K562 (cell line): Measurements from ENCODE around the gene CUTA. TPM values are rescaled to one million over a fixed set of nuclear protein-coding genes. Genes with fewer than 3 reads are reported as not detected.

Source experiments
- CEBPZ ChIP-seq: fragments of 150-350 bp; IDR thresholded peaks from 2 replicates; pipeline ENCODE4 v1.6.1; 2014; ENCODE audit warnings: low read depth, mild to moderate bottlenecking, low read length, borderline replicate concordance
- DMBX1 ChIP-seq: fragments of 250-450 bp; sonication (Bioruptor Pico); IDR thresholded peaks from 2 replicates; pipeline ENCODE4 v1.8.0; 2022; ENCODE audit warnings: inconsistent platforms, mild to moderate bottlenecking, moderate library complexity, borderline replicate concordance
- ERF ChIP-seq: fragments of 450-650 bp; formaldehyde crosslinking; IDR thresholded peaks from 2 replicates; pipeline ENCODE4 v1.4.0; 2020; ENCODE audit warnings: mild to moderate bottlenecking, mixed read lengths
- HDAC2 ChIP-seq: fragments of 450-650 bp; IDR thresholded peaks from 2 replicates; pipeline ENCODE4 v1.6.1; 2016; ENCODE audit warnings: mild to moderate bottlenecking
- KDM1A ChIP-seq, 2 experiments: fragments of 450-650 bp; IDR thresholded peaks; 2 replicates each; pipeline ENCODE4 v1.6.1; 2016; ENCODE audit warnings: mild to moderate bottlenecking in 2 of 2
- KDM5B ChIP-seq: fragments of 200-600 bp; sonication (generic); IDR thresholded peaks from 2 replicates; pipeline ENCODE4 v1.6.1; 2012; ENCODE audit warnings: low read depth, mild to moderate bottlenecking, moderate library complexity, low read length, control low read depth, inconsistent platforms; ENCODE audit not compliant: insufficient replicate concordance
- KLF10 ChIP-seq: fragments of 250-450 bp; sonication (Bioruptor Pico); IDR thresholded peaks from 2 replicates; pipeline ENCODE4 v1.6.1; 2021; ENCODE audit warnings: matching md5 sums
- MCM5 ChIP-seq: fragments of 450-650 bp; IDR thresholded peaks from 2 replicates; pipeline ENCODE4 v1.6.1; 2016; ENCODE audit warnings: low read depth
- MEF2D ChIP-seq: conservative IDR thresholded peaks from 2 replicates; pipeline ENCODE4 v1.6.1; 2016; ENCODE audit warnings: low read depth, missing genetic modification characterization, missing compliant biosample characterization
- MLX ChIP-seq, 2 experiments: fragments of 450-650 bp in 1 of 2; sonication (generic) in 1 of 2; formaldehyde crosslinking; conservative IDR thresholded peaks; 2 replicates each; pipeline versions ENCODE4 v1.4.0 to v1.8.1; 2020 to 2022; ENCODE audit warnings: mild to moderate bottlenecking in 1 of 2, missing genetic modification reagents in 1 of 2
- NCOA6 ChIP-seq: fragments of 450-650 bp; IDR thresholded peaks from 2 replicates; pipeline ENCODE4 v1.6.1; 2017; ENCODE audit warnings: mild to moderate bottlenecking
- SPI1 ChIP-seq: IDR thresholded peaks from 2 replicates; pipeline ENCODE4 v1.6.1; 2011; ENCODE audit warnings: low read depth, low read length, control low read depth, borderline replicate concordance
- ZC3H11A ChIP-seq: IDR thresholded peaks from 2 replicates; pipeline ENCODE4 v1.6.1; 2012; ENCODE audit warnings: low read depth, low read length, improper control_type of control experiment
- ZKSCAN3 ChIP-seq: fragments of 250-450 bp; sonication (Bioruptor Pico); IDR thresholded peaks from 2 replicates; pipeline ENCODE4 v1.4.0; 2020
- ZNF280B ChIP-seq: fragments of 250-450 bp; sonication (Bioruptor Pico); IDR thresholded peaks from 2 replicates; pipeline ENCODE4 v1.5.1; 2021; ENCODE audit warnings: mild to moderate bottlenecking
- ZNF609 ChIP-seq: sonication (generic); formaldehyde crosslinking; IDR thresholded peaks from 2 replicates; pipeline ENCODE4 v1.8.1; 2023; ENCODE audit warnings: missing genetic modification reagents, mild to moderate bottlenecking, borderline replicate concordance
- polyA plus RNA-seq, 8 experiments: library from polyadenylated mRNA; depleted of rRNA in 4 of 8; stranded (reverse) in 5 of 8; unstranded in 3 of 8; fragments of >200 nt; fragmentation: Nextera tagmentation in 2 of 8; fragmentation: Illumina TruSeq in 1 of 8; extraction: Ambion mirVana in 2 of 8; extraction: Trizol in 1 of 8; gene quantifications; 2 replicates each; pipeline versions ENCODE4 v1.2.1 to v1.2.3, GENCODE V29; 2011 to 2014; ENCODE audit warnings: inconsistent platforms in 1 of 8, missing spikeins in 1 of 8
- total RNA-seq, 7 experiments: library from RNA; depleted of rRNA in 6 of 7; stranded (reverse); fragments of >200 nt in 6 of 7; fragmentation: Illumina TruSeq in 2 of 7; extraction: Trizol in 2 of 7; gene quantifications; 2 replicates each; pipeline versions ENCODE4 v1.2.1 to v1.2.3, GENCODE V29; 2011 to 2021; ENCODE audit warnings: low replicate concordance in 1 of 7

CUTA gene
- total and polyA plus RNA-seq, 9 of the 15 experiments (the other 6 are each of a cell fraction or from before 2014, with no cell fraction given) = 166 to 682 (median 310) TPM

GRCh38 chr6:33410050-33410710 lies 7.7 kb downstream of the CUTA start (continued):
- no peak for TF ChIP-seq MLX (CRISPR knock-in tag; conservative IDR thresholded peaks at IDR 0.05)
- peak; percentile 80 for TF ChIP-seq HDAC2
- no peak for TF ChIP-seq CEBPZ
- no peak for TF ChIP-seq MCM5
- no peak for TF ChIP-seq MEF2D
- peak; percentile 35 for TF ChIP-seq KDM5B
- no peak for TF ChIP-seq SPI1
- TF ChIP-seq KDM1A (IDR thresholded peaks at IDR 0.05) = no peak
- no peak for TF ChIP-seq DMBX1
- no peak for TF ChIP-seq ZKSCAN3 (CRISPR knock-in tag)
- TF ChIP-seq ZNF609 (CRISPR knock-in tag) = no peak
- no peak for TF ChIP-seq NCOA6
- no peak for TF ChIP-seq ZC3H11A
- TF ChIP-seq KLF10 (CRISPR knock-in tag) = no peak
- no peak for TF ChIP-seq ZNF280B
- peak; percentile 95 for TF ChIP-seq ERF
